ENCODE data around the gene MICAL1. TPM values are rescaled to one million over a fixed set of nuclear protein-coding genes. Genes with fewer than 3 reads are reported as not detected.

MICAL1 gene
- total RNA-seq, 1 donor from 2014 or later: 22.8 TPM

DNA sequence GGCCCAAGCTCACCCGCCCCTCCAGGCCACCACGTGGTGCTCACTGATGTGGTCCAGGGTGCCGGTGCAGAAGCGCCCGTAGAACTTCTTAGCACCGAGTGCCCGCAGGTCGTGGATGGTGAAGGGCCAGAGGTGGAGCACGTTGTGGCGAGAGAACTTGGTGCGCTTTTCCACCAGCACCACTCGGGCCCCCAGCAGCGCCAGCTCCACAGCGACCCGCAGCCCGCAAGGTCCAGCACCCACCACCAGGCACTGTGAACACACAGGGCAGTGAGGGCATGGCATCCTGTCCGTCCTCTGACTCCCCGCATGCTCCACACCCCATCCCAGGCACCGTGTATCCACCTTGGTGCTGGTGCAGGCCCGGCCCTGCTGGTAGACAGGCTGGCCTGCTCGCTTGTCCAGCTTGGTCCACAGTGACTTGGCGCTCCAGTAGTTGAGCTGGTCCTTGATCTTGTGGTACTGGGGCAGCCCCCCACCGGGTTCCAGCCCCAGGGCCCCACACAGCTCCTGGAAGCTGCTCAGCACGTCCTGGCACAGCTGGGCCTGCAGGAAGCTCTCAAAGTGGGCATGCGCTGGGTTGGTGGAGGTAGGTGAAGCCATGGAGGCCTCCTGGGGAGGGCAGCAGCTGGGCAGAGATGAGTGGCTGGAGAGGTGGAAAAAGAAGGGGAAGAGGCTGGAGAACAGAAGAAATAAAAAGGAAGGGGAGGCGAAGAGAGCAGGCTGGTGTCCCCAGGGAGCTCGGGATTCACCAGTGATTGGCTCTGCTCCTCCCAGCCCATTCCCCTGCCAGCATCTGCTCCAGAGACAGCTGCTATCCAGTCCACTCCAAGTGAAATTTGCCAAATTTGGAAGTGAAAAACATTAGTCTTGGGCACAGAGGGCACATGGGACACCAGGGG, 1.7 kb downstream of the MICAL1 start:
- DNase-seq: no peak

DNA sequence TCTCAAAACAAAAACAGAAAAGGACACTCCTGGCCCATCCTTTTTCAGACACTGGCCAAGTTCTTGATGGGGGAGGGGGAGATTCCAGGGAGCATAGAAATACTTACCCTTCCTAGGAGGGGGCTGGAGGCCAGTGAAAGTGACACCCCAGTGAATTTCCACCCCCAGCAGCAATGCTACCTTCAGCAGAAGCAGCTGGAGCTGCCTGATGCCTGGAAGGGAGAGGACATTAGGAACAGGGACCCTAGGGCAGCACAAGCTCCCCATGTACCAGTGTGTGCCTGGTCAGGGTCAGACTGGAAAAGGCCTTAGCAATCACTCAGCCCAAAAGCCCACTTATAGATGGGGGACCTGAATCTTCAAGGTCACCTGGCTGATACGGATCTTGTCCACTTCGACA, 2.4 kb downstream of the MICAL1 start:
- no peak for DNase-seq

DNA sequence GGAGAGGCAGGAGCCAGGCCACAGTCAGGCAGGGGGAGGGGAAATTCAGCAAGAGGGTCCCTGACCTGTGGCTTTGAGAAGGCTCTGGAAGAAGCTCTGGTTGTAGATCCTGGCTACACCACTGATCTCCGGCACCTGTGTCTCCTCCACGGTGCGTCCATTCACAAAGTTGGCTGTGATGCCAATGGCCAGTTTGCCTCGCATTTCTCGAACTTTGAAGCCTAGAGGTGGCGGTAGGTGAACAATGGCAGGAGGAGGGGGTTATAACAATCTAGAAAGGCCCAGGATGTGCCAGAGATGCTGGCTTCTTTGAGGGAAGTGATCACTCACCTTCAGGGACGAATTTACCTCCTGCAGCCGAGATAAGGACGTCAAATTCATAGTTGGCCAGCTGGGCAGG, 3.4 kb downstream of the MICAL1 start:
- no peak for DNase-seq

DNA sequence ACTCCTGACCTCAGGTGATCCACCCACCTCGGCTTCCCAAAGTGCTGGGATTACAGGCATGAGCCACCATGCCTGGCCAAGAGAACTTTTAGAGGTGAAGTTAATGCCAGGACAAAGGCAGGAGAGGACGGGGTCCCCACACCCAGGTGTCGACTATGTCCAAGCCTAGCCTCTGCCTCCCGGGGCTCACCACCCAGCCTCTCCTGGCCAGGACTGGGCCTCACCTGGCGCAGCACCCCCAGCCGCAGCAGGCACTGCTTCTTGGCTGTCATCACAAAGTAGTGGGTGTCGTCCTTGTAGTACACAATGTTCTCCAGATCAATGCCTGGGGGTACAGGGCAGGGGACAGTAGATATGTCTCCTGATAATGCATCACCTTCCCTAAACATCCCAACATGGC, 4.2 kb downstream of the MICAL1 start:
- no peak for DNase-seq

DNA sequence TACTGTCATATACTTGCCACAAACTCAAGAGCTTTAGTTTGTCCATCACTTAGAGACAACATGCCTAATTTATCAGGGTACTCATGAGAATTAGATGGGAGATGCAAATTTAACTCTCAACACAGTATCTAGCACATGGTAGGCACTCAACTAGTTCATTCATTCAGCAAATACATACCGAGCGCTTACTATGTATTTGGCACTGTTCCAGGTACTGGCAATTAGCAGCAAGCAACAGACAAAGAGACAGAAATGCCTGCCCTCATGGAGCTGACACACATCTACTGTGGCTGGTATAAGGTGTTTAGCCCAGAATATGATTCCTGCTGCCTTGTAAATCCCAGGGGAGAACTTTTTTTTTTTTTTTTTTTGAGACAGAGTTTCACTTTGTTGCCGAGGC, 4.8 kb downstream of the MICAL1 start:
- no peak for DNase-seq

DNA sequence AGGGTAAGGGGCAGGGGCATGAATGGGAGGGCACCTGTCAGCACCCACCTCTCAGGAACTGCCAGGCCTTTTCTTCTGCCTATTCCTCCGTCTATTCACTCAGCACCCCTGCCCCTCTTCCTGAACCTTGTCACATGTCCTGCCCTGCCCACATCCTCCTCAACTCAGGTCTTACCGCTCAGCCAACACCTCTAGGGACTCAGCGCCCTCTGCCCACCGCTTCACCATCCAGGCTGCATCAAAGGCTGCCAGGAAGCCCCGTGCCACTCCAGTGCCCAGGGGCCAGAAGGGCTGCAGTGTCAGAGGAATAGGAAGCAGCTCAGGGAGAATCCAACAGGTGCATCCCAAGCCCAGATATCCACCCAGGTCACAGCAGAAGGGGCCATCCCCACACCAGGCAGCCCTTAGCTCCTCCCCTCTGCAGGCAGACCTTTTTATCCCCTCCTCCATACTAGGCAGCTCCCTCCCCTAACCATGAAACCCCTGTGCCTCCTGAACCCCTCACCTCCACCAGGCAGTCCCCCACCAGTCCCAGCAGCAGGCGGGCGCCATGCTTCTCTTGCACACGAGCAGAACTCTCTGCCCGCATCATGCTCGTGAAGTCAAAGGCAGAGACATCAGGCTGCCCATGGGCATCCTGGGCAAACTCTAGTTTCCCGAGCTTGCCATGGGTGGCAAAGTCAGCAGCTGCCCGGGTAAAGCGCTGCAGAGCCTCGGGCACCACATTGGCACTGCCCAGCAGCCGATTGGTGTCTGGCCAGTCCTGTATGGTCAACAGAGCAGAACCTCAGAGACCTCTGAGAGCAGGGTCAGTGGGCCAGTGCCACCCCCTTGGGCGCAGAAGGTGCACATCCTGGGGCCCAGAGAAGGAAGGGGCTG, 5.5 kb downstream of the MICAL1 start:
- DNase-seq: no peak

DNA sequence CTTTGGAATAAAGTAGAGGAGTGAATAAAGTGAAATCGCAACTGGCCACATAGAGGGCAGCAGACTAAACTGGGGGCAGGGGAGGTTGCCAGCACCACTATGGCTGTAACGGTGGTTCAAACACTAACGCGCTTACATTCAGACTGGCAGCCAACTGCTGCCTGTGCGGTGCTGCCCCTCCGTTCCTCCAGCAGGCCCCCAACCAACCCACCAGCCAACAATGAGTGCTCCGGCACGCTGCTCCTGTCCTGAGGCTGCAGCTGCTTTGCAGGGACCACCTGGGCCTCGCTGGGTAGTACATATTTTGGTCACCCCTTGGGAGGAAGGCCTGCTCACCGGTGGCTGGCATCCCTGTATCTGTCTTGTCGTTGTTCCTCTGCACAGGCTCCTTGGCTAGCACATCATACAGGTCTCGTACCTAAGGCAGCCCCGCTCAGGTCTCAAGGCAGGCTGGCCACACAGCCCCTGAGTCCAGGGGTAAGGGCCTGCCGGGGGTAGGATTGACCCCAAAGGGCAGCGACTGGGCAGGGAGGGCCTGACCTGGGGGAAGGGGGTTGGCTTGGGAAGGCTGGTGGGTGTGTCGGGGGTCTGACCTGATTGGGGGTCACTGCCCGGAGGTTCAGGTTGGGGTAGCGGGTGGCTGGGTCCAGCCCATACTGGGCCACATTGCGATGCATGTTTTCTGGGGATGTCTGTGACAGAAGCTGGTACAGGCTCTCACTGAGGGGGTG, 6.3 kb downstream of the MICAL1 start:
- DNase-seq: no peak

DNA sequence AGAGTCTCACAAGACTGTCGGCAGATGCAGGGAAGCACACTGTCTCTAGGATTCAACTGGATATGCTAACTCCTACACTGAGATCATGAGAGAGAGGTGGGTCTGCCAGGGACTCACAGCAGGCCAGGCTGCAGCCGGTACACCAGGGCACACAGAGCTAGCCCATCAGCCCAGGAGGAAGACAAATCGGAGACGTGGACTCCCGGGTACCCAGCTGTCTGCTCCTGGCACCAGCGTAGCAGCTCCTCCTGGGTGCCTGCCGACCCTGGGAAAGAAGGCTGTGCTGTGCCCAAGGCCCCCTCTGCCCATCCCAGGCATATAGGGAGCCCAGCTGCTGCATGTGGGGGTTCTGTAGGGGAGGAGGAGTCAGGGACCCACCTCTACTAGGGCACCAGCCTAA, 7.0 kb downstream of the MICAL1 start:
- DNase-seq: no peak

DNA sequence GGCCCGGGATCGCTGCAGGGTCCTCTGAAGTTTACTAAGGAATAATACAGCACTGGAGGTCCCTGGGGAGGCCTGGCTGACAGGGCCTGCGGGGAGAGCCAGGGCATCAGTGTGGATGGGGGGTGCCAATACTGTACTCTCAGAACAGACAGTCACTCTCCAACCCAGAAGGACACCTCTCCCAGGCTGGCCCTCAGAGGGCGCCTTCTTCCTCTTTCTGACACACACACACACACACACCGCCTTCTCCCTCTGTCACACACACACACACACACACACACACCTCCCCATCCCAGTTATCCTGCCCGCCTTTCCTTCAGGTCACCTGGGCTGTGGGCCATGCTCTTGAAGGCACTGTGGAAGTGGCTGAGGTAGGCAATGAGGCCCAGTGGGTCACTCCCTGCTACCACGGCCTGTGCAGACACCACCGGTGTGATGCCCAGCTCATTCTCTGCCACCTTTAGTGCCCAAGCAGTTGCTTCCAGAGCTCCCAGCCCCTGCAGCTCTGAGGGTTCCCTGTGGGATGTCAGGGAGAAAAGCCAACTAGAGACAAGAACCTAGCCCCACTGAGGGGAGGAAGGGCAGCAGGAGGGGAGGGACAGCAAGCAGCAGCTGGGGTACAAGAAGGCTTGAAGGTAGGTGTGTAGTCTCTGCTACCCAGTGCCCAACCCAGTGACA, 7.6 kb downstream of the MICAL1 start:
- no peak for DNase-seq

DNA sequence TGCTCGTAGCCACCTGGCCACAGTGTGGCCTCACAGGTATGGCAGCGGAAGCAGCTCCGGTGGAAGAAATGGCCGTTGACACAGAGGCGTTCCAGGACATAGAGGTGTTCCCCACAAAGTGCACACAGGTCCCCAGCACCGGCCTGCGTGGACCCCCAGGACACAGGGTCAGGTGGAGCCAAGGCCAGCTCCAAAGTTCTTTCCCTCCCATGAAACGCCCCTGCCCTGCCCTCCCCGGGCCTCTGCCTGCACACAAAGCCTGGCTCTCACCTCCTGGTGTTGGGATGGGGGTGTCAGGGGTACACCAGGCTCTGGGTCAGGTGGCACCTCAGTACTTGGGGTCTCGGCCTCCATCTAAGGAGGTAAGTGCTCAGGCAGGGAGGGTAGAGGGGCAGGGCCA, 8.5 kb downstream of the MICAL1 start:
- no peak for DNase-seq

DNA sequence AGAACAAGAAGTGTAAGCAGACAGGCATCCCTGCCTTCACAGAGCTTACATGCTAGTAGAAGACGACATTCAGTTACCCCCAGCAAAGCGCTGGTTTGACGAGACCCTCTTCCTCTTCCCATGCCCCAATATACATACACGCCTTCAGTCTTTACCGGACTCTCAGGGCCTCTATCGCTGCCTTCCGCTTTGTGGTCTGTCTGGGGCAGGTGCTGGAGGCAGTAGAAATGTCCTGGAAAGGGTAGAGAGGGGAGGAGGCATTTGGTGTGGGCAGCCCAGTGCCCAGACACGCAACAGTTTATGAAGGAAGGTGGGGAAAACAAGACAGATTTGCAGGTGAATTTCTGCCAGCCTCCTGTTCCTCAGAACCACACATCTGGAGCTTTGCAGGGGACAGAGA, 9.0 kb downstream of the MICAL1 start:
- no peak for DNase-seq

DNA sequence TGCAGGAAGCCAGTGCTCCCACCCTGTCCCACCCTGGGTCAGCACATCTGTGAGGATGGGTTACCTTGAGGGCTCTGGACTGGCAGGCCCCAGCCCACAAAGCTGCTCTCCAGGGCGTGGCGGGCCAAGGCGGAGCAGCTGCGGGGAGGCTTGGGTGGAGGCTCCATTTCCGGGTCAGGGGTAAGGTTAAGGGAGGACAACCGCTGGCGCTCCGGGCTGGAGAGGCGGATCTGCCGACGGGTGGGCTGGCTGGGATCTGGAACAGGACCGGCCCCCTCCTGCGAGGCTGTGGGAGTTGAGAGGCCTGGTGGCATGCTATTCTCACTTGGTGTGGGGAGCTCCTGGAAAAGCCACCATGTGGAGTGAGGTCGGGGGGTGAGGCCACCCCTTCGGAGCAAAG, 9.5 kb downstream of the MICAL1 start:
- DNase-seq: no peak

DNA sequence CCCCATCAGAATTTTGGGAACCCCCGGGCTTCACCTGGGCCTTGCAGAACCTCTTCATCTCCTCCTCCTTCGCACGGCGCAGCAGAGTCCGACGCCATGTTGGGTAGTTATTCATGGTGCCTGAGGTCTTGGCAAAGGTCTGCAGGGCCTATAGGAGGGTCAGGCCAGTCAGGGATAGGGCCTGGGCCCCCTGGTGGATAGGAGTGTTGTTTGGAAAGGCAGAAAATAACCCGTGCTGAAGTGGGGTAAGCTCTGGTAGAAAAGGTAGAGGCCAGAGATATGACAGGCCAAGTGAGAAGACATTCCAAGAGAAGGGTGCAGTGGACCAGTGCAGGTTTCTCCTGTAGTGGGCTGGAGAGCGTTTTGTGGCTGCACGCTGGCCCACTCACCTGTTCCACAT, 10.2 kb downstream of the MICAL1 start:
- DNase-seq: peak; percentile 19

DNA sequence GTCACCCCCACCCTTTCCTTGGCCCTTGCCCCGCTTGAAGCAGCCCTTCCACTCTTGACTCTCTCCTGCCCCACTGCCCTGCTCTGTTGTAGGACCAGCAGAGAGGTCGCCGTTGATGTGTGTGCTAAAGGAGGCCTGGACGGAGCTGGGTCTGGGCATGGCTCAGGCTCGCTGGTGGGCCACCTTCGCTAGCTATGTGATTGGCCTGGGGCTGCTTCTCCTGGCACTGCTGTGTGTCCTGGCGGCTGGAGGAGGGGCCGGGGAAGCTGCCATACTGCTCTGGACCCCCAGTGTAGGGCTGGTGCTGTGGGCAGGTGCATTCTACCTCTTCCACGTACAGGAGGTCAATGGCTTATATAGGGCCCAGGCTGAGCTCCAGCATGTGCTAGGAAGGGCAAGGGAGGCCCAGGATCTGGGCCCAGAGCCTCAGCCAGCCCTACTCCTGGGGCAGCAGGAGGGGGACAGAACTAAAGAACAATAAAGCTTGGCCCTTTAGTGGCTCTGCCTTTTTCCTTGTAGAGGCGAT, 12.1 kb downstream of the MICAL1 start:
- DNase-seq: no peak

DNA sequence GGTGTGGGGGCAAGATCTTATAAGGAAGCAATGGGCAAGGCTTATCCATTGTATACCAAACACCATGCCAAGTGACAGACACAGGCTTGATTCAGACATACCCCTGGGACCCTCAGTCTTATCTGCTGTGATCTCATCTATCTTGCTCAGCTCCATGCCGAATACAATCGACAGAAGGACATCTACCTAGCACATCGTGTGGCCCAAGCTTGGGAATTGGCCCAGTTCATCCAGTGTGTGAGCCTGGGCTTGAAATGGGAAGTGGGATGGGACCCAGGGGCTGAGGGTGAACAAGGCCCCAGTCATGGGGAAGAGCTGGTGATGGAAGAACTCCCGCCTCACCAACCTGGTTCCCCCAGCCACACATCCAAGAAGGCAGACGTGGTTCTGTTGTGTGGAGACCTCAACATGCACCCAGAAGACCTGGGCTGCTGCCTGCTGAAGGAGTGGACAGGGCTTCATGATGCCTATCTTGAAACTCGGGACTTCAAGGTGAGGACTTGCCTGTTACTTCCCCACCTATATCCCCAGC, 13.1 kb downstream of the MICAL1 start:
- no peak for DNase-seq

DNA sequence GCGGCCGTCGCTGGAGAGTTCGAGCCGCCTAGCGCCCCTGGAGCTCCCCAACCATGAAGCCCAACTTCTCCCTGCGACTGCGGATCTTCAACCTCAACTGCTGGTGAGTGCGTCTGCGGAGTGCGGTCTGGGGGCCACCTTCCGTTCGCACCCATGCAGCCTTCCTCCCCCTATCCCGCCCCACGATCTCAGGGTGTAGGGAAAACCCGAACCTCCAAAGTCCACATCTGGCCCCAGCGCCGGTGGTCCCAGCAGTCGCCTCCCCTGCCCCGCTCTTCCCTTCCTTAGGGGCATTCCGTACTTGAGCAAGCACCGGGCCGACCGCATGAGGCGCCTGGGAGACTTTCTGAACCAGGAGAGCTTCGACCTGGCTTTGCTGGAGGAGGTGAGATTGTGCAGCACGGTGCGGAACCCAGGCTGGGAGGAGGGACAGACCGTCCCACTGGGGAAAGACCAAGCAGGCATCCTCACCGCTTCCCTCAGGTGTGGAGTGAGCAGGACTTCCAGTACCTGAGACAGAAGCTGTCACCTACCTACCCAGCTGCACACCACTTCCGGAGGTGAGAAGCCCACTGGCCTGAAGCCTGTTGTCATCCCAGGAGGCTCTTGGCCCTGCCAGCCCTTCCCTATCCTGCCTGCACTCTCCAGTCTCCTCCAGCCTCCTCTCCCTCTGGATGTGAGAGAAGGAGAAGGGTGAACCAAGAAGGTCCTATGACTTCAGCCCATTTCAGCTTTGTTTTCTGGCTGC, 14.3 kb downstream of the MICAL1 start:
- DNase-seq: peak; percentile 62

DNA sequence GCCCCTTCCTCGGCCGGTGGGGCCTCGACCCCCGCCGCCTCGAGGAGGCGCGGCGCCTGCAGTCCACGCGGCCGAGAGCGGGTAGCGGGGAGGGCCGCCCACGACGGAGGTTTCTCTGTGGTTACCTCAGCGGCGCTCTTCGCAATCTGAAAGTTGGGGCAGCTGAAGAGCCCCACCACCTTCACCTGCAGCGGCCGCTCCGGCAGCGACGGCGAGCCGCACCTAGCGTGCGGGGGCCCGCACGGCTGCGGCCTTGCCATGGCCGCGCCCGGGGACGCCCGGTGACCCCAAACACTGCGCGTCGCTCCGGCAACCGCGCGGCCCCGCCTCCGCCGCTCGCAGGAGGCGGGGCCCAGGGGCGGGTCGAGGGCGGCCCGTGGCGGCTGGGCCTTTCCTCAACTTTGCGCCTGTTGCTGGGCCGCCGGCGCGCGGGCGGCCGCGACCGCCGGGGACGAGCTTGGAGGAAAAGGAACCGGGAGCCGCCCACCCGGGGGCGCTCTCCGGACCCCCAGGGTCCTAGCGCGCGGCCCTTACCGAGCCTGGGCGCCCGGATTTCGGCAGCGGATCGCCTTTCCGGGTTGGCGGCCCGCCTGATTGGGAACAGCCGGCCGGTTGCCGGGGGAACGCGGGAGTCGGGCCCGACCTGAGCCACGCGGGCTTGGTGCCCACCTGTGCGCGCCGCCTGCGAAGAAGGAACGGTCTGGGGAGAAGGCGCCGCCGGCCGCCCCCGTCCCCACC, 15.1 kb downstream of the MICAL1 start, which contains the start of the genes PPIL6 and SMPD2:
PPIL6 (minus strand) TSS at position 298 of the 738 bp plus-strand sequence; CDS start at position 260, 38 bp downstream.
SMPD2 (plus strand) TSS at position 394 of the 738 bp plus-strand sequence. CDS start 398 bp downstream, outside the sequence.
- DNase-seq: peak; percentile 92

DNA sequence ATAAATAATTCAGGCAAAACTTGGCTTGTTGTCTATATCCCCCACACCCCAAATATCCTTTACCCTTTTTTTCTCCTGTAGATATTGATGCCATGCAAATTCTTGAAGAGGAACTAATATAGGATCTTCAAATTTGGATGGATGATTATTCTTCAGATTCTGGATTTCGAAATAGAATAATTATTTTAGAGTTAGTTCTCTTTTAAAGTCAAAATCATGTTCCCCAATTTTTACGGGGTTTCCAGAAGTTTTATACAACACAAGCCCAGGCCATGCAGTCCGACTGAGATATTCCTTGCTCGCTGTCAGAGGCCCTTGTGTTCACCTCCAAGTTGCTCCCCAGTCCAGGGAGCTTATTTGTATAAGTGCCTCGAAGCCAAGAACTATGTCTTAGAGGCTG, 19.5 kb downstream of the MICAL1 start:
- no peak for DNase-seq

DNA sequence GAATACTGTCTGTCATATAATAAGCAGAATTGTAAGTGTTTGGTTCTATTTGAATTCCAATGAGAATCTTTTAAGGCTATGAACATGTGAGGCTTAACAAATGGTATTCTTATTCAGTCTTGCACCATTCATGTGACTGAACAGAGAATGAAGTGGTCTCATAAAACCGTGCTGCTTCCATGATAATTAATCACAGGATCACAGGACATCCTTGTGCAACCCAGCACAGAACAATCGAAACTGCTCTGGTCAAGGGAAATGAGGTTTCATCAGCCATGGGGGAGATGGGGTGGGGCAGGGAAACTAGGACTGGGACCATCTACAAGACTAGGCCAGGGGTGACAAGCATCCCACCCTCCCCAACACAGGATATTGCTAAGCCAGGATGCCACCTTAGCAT, 21.1 kb downstream of the MICAL1 start:
- DNase-seq: no peak

DNA sequence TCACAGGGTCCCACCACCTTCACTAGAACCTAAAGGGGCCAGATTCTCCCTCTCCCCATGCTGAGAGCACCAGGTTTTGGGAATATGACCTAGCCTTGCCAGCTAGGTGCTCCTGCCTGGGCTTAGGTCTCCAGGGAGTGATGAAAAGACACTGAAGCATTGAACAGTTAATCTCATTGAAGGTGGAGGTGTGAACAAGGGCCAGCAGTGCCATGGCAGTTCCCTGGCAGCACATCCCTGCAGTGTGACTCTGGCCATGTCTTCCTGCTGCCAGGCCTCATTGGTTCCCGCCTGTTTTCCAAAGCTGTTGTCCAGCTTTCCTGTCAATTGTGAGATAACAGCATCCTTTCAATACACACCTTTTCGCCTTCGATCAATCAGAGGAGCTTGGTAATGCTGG, 26.1 kb downstream of the MICAL1 start:
- DNase-seq: no peak

Measured in dermis blood vessel endothelial cell (primary cell).